ENCODE data around the gene ATP8A2.

DNA sequence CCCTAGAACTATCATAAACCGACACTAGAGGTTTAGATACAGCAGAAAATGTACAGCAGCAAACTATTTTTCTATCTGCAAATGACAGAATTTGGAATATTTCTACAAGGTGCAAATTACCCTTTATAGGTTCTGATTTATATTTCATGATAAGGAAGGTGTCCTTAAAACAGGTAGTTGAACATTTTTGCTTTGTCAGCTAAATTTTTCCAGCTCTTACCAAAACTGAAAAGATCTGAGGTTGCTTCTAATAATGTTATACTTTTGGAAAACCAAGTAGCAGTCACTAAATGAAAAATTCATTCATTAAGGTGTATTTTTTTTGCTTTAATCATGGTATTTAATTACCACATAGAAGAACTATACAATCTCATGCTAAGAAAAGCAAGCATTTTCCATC lies 671.0 kb downstream of the ATP8A2 start:
- TF ChIP-seq, protein P1, sequence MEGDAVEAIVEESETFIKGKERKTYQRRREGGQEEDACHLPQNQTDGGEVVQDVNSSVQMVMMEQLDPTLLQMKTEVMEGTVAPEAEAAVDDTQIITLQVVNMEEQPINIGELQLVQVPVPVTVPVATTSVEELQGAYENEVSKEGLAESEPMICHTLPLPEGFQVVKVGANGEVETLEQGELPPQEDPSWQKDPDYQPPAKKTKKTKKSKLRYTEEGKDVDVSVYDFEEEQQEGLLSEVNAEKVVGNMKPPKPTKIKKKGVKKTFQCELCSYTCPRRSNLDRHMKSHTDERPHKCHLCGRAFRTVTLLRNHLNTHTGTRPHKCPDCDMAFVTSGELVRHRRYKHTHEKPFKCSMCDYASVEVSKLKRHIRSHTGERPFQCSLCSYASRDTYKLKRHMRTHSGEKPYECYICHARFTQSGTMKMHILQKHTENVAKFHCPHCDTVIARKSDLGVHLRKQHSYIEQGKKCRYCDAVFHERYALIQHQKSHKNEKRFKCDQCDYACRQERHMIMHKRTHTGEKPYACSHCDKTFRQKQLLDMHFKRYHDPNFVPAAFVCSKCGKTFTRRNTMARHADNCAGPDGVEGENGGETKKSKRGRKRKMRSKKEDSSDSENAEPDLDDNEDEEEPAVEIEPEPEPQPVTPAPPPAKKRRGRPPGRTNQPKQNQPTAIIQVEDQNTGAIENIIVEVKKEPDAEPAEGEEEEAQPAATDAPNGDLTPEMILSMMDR (IDR thresholded peaks at IDR 0.05 in 4 of 5, conservative IDR thresholded peaks at IDR 0.05 in 1 of 5), result no peak
- no peak for TF ChIP-seq POLR2A (IDR thresholded peaks at IDR 0.05)
